Muscle of leg (tissue), 11 donors: ENCODE results near the gene GGT6. TPM values are rescaled to one million over a fixed set of nuclear protein-coding genes. Genes with fewer than 3 reads are reported as not detected.

ENCODE experiments used
- DNase-seq: peaks from one replicate; pipeline ENCODE4 v3.0.0; 2013
- H3K27ac ChIP-seq: one replicate; pipeline ENCODE4 v1.5.1; 2013; ENCODE audit warnings: mild to moderate bottlenecking, low read length, control low read depth
- H3K27me3 ChIP-seq: one replicate; pipeline ENCODE4 v1.6.1; 2013; ENCODE audit warnings: low read length; ENCODE audit not compliant: control insufficient read depth, insufficient read depth
- H3K36me3 ChIP-seq: one replicate; pipeline ENCODE4 v1.6.1; 2013; ENCODE audit warnings: low read length; ENCODE audit not compliant: control insufficient read depth, insufficient read depth
- H3K4me1 ChIP-seq: one replicate; pipeline ENCODE4 v1.6.1; 2013; ENCODE audit warnings: low read length; ENCODE audit not compliant: control insufficient read depth, insufficient read depth
- H3K4me3 ChIP-seq: one replicate; pipeline ENCODE4 v1.5.1; 2013; ENCODE audit warnings: low read length, control low read depth
- H3K9me3 ChIP-seq: replicated peaks from 2 replicates; pipeline ENCODE4 v1.6.1; 2013; ENCODE audit warnings: low read depth, low read length; ENCODE audit not compliant: control insufficient read depth
- WGBS: methylation state at CpG from one replicate; pipeline ENCODE4 v1.1.5; 2013; ENCODE audit warnings: missing lambda C conversion rate; ENCODE audit not compliant: insufficient coverage; 5-methylcytosine and 5-hydroxymethylcytosine counted together
- polyA plus RNA-seq, 8 donors: library from polyadenylated mRNA; unstranded; fragments of 120-200 nt; gene quantifications; one replicate each; pipeline versions ENCODE4 v1.2.1 to v1.2.3, GENCODE V29; 2013; ENCODE audit warnings: inconsistent platforms in 1 of 8, low replicate concordance in 1 of 8; ENCODE audit not compliant: insufficient read length in 8 of 8, insufficient read depth in 1 of 8
- total RNA-seq: library from RNA; stranded (reverse); fragments of 120-200 nt; gene quantifications from one replicate; pipeline ENCODE4 v1.2.4, GENCODE V29; 2013

The GGT6 gene
- total and polyA plus RNA-seq, 9 donors = 0.04 to 3.2 (median 0.10) TPM

DNA sequence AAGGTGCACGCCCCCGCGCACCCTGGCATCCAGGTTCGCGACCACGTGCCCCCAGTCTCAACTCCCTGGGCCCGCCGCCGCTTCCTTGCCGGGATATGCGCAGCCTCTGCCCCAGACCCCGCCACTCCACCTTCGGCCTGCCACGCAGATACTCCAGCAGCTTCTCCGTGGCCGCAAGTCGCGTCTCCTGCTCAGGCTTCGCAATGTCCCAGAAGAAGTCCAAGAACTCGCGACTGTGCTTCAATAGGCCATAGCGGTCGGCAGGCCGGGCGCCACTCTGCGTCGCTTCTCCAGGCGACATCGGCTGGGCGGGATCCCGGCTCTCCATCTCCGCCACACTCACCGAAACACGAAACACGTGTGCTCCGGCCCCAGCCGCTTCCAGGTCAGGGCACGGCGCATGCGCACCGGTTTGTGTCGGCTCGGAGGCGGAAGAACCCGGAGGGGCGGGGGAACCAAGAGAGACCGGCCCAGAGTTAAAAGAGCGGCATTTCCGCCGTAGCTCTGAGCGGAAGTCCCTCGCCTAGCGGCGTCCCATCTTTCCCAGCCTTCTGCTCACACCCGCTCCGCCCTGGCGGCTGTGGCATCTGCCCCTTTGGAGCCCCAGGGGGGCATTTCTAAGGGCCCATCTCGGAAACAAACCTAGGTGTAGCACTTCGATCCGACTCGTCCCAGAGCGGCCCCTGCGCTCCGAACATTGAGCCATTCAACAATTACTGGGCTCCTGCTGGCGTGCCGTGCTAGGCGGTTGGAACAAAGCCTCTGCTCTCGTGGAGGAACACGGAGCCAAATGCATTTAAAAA, 5.2 kb downstream of the GGT6 start, which contains the start of gene MYBBP1A:
TSS of gene MYBBP1A (minus strand) at position 388 of the 803 bp plus-strand sequence. CDS start at position 328, 60 bp downstream.
- H3K4me1 ChIP-seq = peaks cover 18% of the 10 kb centered on the region
- H3K27ac ChIP-seq = peak within 1 kb of the TSS; percentile 81
- H3K27me3 ChIP-seq = no peaks in the 10 kb centered on the region
- H3K4me3 ChIP-seq = peak within 1 kb of the TSS; percentile 95
- DNase-seq = peak; percentile 98
- WGBS = under 1% methylated on average over 67 of the region's 69 CpGs
- H3K36me3 ChIP-seq = peaks cover 37% of the 10 kb centered on the region
- H3K9me3 ChIP-seq = no peaks in the 10 kb centered on the region

GRCh38 chr17:4554441-4554996, 5.9 kb downstream of the GGT6 start:
- H3K4me1 ChIP-seq = peaks cover 18% of the 10 kb centered on the region
- no peak for DNase-seq
- WGBS = 3% methylated on average over 17 of the region's 18 CpGs
- peak overlapping the region; percentile 95 for H3K4me3 ChIP-seq
- H3K9me3 ChIP-seq = no peaks in the 10 kb centered on the region
- H3K36me3 ChIP-seq = peaks cover 44% of the 10 kb centered on the region
- H3K27ac ChIP-seq = no peak overlapping the region
- no peaks in the 10 kb centered on the region for H3K27me3 ChIP-seq

DNA sequence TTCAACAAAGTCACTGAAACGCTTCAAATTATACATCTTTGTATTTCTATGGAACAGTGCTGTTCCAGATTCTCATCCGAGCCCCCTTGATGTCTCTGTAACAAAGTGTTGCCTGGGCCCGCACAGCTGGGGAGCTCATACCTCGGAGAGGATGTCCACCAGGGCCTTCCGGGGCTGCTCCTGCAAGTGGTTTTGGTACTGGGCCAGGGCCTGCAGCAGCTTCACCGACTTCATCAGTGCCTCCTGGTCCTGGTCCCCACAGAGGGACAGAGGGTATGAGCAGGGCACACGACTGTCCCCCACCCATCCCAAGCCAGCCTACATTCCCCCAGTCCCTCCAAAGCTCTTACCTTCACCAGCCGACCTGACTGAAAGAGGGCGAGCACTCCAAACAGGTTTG, 6.7 kb downstream of the GGT6 start:
- 77% methylated on average over 8 of the region's 9 CpGs for WGBS
- H3K27me3 ChIP-seq = no peaks in the 10 kb centered on the region
- no peak for DNase-seq
- no peak overlapping the region for H3K27ac ChIP-seq
- no peak overlapping the region for H3K4me3 ChIP-seq
- no peaks in the 10 kb centered on the region for H3K9me3 ChIP-seq
- H3K4me1 ChIP-seq = peaks cover 18% of the 10 kb centered on the region
- H3K36me3 ChIP-seq = peaks cover 52% of the 10 kb centered on the region

- Histone ChIP-seq H3K9me3 (no peaks in the 10 kb centered on the region), H3K27me3 (no peaks in the 10 kb centered on the region), H3K4me3 (no peak overlapping the region), H3K4me1 (peaks cover 18% of the 10 kb centered on the region), H3K36me3 (peaks cover 69% of the 10 kb centered on the region), H3K27ac (no peak overlapping the region)
- no peak for DNase-seq
- 93% methylated on average over 20 of the region's 27 CpGs for WGBS
Measured at GRCh38 chr17:4551796-4552525, 8.4 kb downstream of the GGT6 start.

- Histone ChIP-seq H3K9me3 (no peaks in the 10 kb centered on the region), H3K27me3 (no peaks in the 10 kb centered on the region), H3K36me3 (peaks cover 76% of the 10 kb centered on the region), H3K4me1 (peaks cover 17% of the 10 kb centered on the region), H3K4me3 (no peak overlapping the region), H3K27ac (no peak overlapping the region)
- 79% methylated on average over 8 of the region's 8 CpGs for WGBS
- DNase-seq = no peak
Measured at GRCh38 chr17:4551141-4551540, 9.2 kb downstream of the GGT6 start.

- Histone ChIP-seq H3K9me3 (no peaks in the 10 kb centered on the region), H3K4me1 (peaks cover 11% of the 10 kb centered on the region), H3K36me3 (peaks cover 80% of the 10 kb centered on the region), H3K27ac (no peak overlapping the region), H3K27me3 (no peaks in the 10 kb centered on the region), H3K4me3 (no peak overlapping the region)
- no peak for DNase-seq
- WGBS = 94% methylated on average over 12 of the region's 16 CpGs
Measured at GRCh38 chr17:4550534-4551039, 9.8 kb downstream of the GGT6 start.

DNA sequence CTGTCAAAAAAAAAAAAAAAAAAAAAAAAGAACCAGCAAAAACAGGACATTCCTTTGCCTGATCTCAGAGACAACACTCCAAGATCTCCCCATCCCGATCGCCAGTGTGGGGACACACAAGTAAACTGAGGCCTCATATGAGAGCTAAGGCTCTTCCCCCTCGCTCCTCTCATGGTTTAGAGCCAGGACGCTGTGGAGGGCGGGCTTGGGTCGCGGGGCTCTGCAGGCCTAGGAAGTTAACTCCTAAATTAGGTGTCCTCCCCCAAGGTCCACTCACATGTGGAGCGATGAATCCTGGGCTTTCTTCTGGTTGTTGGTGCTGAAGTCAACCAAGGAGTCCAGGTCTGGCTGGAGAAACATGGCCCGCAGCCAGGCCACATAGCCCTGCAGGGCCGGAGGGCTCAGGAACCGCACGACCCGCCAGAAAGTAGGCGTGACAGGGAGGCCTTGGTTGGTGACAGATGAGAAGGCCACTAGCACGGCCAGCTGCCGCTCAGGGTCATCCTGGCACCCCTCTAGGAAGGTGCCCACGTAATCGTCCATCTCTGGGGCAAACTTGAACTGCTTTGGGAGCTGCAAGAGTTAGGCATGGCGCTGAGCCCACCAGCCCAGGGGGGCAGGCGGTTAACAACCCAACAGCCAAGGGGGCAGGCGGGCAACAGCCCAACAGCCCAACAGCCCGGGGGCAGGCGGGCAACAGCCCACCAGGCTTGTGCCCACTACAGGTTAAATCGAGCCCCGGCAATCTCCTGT, 10.4 kb downstream of the GGT6 start:
- no peaks in the 10 kb centered on the region for H3K27me3 ChIP-seq
- 92% methylated on average over 14 of the region's 25 CpGs for WGBS
- DNase-seq = no peak
- H3K36me3 ChIP-seq = peaks cover 87% of the 10 kb centered on the region
- no peak overlapping the region for H3K27ac ChIP-seq
- H3K4me1 ChIP-seq = peaks cover 11% of the 10 kb centered on the region
- no peaks in the 10 kb centered on the region for H3K9me3 ChIP-seq
- H3K4me3 ChIP-seq = no peak overlapping the region

DNA sequence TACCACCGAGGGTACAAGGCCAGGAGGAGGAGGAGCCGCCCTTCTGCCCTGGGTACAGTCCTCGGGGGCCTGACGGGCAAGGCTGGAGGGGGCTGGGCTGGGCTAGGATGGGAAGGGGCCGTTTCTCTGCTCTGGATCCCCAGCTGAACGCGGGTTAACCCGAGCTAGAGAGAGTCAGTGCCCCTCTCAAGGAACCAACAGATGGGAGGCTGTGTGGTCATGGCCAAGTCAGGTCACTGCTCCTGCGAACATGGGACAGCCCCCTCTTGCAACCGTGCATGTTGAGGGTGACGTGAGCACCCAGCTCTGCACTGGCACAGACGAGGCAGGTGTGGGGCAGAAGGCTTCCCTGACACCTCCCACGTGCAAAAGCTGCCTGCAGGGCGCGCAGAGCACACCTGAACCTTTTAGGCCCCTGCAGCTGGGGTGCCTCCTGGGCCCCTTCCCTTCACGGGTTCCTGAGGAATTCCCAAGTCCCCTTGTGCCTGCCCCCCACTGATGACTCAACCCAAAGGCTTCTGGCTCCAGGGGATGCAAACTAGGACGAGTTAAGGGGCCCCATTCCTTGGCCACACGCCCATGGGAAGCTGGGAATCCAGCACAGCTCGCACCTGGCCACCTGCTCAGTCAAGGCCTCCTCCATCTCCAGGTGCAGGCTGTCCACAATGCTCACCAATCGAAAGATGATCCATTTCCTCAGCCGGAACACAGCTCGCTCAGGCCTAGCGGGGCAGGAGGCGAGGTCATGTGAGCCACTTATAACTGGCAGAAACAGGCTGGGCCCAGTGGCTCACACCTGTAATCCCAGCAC, 11.5 kb downstream of the GGT6 start:
- Histone ChIP-seq H3K27ac (no peak overlapping the region), H3K27me3 (no peaks in the 10 kb centered on the region), H3K4me3 (no peak overlapping the region), H3K9me3 (no peaks in the 10 kb centered on the region), H3K36me3 (peaks cover 89% of the 10 kb centered on the region), H3K4me1 (peaks cover 3% of the 10 kb centered on the region)
- 86% methylated on average over 19 of the region's 24 CpGs for WGBS
- DNase-seq = no peak

DNA sequence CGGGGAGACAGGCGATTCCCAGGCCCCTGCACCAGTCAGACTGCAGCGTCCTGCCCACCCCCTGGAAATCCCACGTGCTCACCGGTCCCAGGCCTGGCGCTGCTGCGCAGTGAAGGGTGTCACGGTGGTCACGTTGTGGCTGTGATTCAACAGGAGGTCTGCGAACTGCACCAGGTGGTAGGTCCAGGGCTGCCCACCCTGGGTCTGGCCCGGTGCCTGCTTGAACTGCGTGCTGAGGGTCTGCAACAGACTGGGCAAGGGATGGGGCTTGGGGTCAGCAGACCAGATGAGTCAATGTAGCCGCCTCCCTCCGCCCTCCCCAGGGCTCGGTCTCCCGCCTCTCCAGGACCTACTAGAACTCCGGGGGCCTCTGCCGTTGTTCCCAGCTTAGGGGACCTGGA, 12.3 kb downstream of the GGT6 start:
- no peaks in the 10 kb centered on the region for H3K4me1 ChIP-seq
- DNase-seq = no peak
- WGBS = 87% methylated on average over 18 of the region's 18 CpGs

More for the DNA sequence above, 12.3 kb downstream of the GGT6 start:
- Histone ChIP-seq H3K27ac (no peak overlapping the region), H3K27me3 (no peaks in the 10 kb centered on the region), H3K36me3 (peaks cover 86% of the 10 kb centered on the region), H3K9me3 (no peaks in the 10 kb centered on the region), H3K4me3 (no peak overlapping the region)
